Liver (tissue), 9 donors: ENCODE data around the gene NOP16. TPM values are rescaled to one million over a fixed set of nuclear protein-coding genes. Genes with fewer than 3 reads are reported as not detected.
"Not testable (repeated sequence)": the region's sequence is repeated elsewhere in the genome, so short reads cannot be mapped to it uniquely, and the experiment has no call there.

Source experiments
- DNase-seq: peaks from one replicate; pipeline ENCODE4 v3.0.0-alpha.2; 2017; ENCODE audit warnings: low spot score
- H3K27ac ChIP-seq, 2 donors: one replicate each; pipeline ENCODE4 v1.7.0; 2013; ENCODE audit warnings: inconsistent platforms in 2 of 2, low read length in 2 of 2, control low read depth in 1 of 2, low read depth in 1 of 2, mild to moderate bottlenecking in 1 of 2
- H3K27me3 ChIP-seq, 4 donors: one replicate each; pipeline versions ENCODE4 v1.6.1 to v1.7.0; 2013; ENCODE audit warnings: low read length in 3 of 4, inconsistent platforms in 1 of 4, mild to moderate bottlenecking in 1 of 4, moderate library complexity in 1 of 4; ENCODE audit not compliant: control insufficient read depth in 4 of 4, insufficient read depth in 4 of 4
- H3K36me3 ChIP-seq, 4 donors: one replicate each; pipeline versions ENCODE4 v1.6.1 to v1.7.0; 2013; ENCODE audit warnings: low read length in 3 of 4, mild to moderate bottlenecking in 3 of 4, low read depth in 1 of 4, moderate library complexity in 1 of 4; ENCODE audit not compliant: control insufficient read depth in 4 of 4, insufficient read depth in 3 of 4
- H3K4me1 ChIP-seq, 4 donors: one replicate each; pipeline versions ENCODE4 v1.6.1 to v1.7.0; 2013; ENCODE audit warnings: low read length in 3 of 4, mild to moderate bottlenecking in 3 of 4, moderate library complexity in 1 of 4; ENCODE audit not compliant: control insufficient read depth in 4 of 4, insufficient read depth in 4 of 4
- H3K4me3 ChIP-seq, 3 donors: one replicate each; pipeline versions ENCODE4 v1.6.1 to v1.7.0; 2013; ENCODE audit warnings: low read length in 3 of 3, control low read depth in 1 of 3, low read depth in 1 of 3, mild to moderate bottlenecking in 1 of 3
- H3K9ac ChIP-seq, 2 donors: one replicate each; pipeline ENCODE4 v1.7.0; 2013; ENCODE audit warnings: low read length in 2 of 2, mild to moderate bottlenecking in 2 of 2, moderate library complexity in 2 of 2, control low read depth in 1 of 2, low read depth in 1 of 2
- H3K9me3 ChIP-seq, 4 donors: one replicate each; pipeline versions ENCODE4 v1.6.1 to v1.7.0; 2013; ENCODE audit warnings: low read length in 3 of 4; ENCODE audit not compliant: control insufficient read depth in 4 of 4
- CTCF ChIP-seq: fragments of 150-350 bp; IDR thresholded peaks from 2 replicates; pipeline ENCODE4 v1.5.1; 2017; ENCODE audit warnings: improper control_type of control experiment, low read depth, low read length; ENCODE audit not compliant: missing input control
- FOXA1 ChIP-seq: IDR thresholded peaks from 2 replicates; pipeline ENCODE4 v1.6.1; 2016; ENCODE audit warnings: antibody characterized with exemption
- FOXA2 ChIP-seq: IDR thresholded peaks from 2 replicates; pipeline ENCODE4 v1.6.1; 2016; ENCODE audit warnings: antibody characterized with exemption
- GABPA ChIP-seq, 2 donors: IDR thresholded peaks in 1 of 2; conservative IDR thresholded peaks in 1 of 2; 2 replicates each; pipeline ENCODE4 v1.6.1; 2016; ENCODE audit warnings: antibody characterized with exemption in 2 of 2, mild to moderate bottlenecking in 1 of 2, moderate library complexity in 1 of 2
- HNF4A ChIP-seq, 2 donors: conservative IDR thresholded peaks; 2 replicates each; pipeline ENCODE4 v1.6.1; 2016; ENCODE audit warnings: antibody characterized with exemption in 2 of 2, mild to moderate bottlenecking in 2 of 2
- HNF4G ChIP-seq: IDR thresholded peaks from 2 replicates; pipeline ENCODE4 v1.6.1; 2016; ENCODE audit warnings: antibody characterized with exemption
- JUND ChIP-seq, 2 donors: IDR thresholded peaks; 2 replicates each; pipeline ENCODE4 v1.6.1; 2016; ENCODE audit warnings: antibody characterized with exemption in 2 of 2
- RAD21 ChIP-seq, 2 donors: IDR thresholded peaks; 2 replicates each; pipeline ENCODE4 v1.6.1; 2016; ENCODE audit warnings: antibody characterized with exemption in 2 of 2, mild to moderate bottlenecking in 2 of 2
- RXRA ChIP-seq, 2 donors: IDR thresholded peaks; 2 replicates each; pipeline ENCODE4 v1.6.1; 2017 to 2018; ENCODE audit warnings: antibody characterized with exemption in 2 of 2, mild to moderate bottlenecking in 1 of 2
- SP1 ChIP-seq: IDR thresholded peaks from 2 replicates; pipeline ENCODE4 v1.6.1; 2018; ENCODE audit warnings: antibody characterized with exemption, mild to moderate bottlenecking
- YY1 ChIP-seq: IDR thresholded peaks from 2 replicates; pipeline ENCODE4 v1.6.1; 2016; ENCODE audit warnings: antibody characterized with exemption, mild to moderate bottlenecking
- WGBS: extraction: QIAGEN DNeasy Blood & Tissue Kit; methylation state at CpG from one replicate; pipeline ENCODE4 v1.1.7; 2013; 5-methylcytosine and 5-hydroxymethylcytosine counted together
- polyA plus RNA-seq, 2 donors: library from polyadenylated mRNA; stranded (reverse) in 1 of 2; unstranded in 1 of 2; fragments of 200-250 nt in 1 of 2; fragments of >200 nt in 1 of 2; fragmentation: Nextera tagmentation in 1 of 2; extraction: Ambion mirVana in 1 of 2; gene quantifications; one replicate each; pipeline versions ENCODE4 v1.2.1 to v1.2.3, GENCODE V29; 2013 to 2015
- total RNA-seq, 2 donors: library from RNA; depleted of rRNA; stranded (reverse); fragments of >200 nt; gene quantifications; one replicate each; pipeline ENCODE4 v1.2.3, GENCODE V29; 2014
- TF ChIP-seq, protein P1 (sequence below): IDR thresholded peaks from 2 replicates; pipeline ENCODE4 v1.6.1; 2016; ENCODE audit warnings: antibody characterized with exemption
- donor health status: healthy.
- donor health status: healthy.
- donor health status: healthy.
- donor health status: healthy.
- donor health status: healthy.

NOP16 gene
- total and polyA plus RNA-seq, 4 donors, result 6.1 to 41.2 (median 17.2) TPM

GRCh38 chr5:176409765-176410164, 21.4 kb upstream of the NOP16 start:
- WGBS, result 98% methylated on average over 4 of the region's 4 CpGs
- peaks cover 5 to 28% (median 8%) of the 10 kb centered on the region in 4 donors for H3K36me3 ChIP-seq

GRCh38 chr5:176408590-176408989, 20.2 kb upstream of the NOP16 start:
- no peaks in the 10 kb centered on the region for H3K27me3 ChIP-seq
- no peak overlapping the region for H3K9ac ChIP-seq
- WGBS, result 86% methylated on average over 5 of the region's 5 CpGs
- H3K36me3 ChIP-seq, result peaks cover 5 to 28% (median 8%) of the 10 kb centered on the region in 4 donors
- H3K4me3 ChIP-seq, result no peak overlapping the region
- H3K9me3 ChIP-seq, result no peaks in the 10 kb centered on the region
- H3K27ac ChIP-seq, result no peak overlapping the region
- no peak for TF ChIP-seq JUND (IDR thresholded peaks at IDR 0.05)
- no peak for TF ChIP-seq FOXA1
- no peak for DNase-seq
- no peaks in the 10 kb centered on the region for H3K4me1 ChIP-seq

More at GRCh38 chr5:176409765-176410164, 21.4 kb upstream of the NOP16 start:
- peaks cover 0 to 2% (median 0%) of the 10 kb centered on the region in 4 donors for H3K4me1 ChIP-seq
- DNase-seq, result no peak
- no peak overlapping the region for H3K9ac ChIP-seq
- H3K9me3 ChIP-seq, result no peaks in the 10 kb centered on the region
- H3K4me3 ChIP-seq, result no peak overlapping the region
- TF ChIP-seq FOXA2 (no peak), SP1 (no peak)
- H3K27me3 ChIP-seq, result no peaks in the 10 kb centered on the region
- H3K27ac ChIP-seq, result no peak overlapping the region

DNA sequence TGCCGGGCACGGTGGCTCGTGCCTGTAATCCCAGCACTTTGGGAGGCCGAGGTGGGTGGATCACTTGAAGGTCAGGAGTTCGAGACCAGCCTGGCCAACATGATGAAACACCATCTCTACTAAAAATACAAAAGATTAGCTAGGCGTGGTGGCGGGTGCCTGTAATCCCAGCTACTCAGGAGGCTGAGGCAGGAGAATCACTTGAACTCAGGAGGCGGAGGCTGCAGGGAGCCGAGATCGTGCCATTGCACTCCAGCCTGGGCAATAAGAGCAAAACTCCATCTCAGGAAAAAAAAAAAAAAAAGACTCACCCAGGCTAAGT, 19.8 kb upstream of the NOP16 start:
- H3K36me3 ChIP-seq, result peaks cover 5 to 28% (median 8%) of the 10 kb centered on the region in 4 donors
- H3K9me3 ChIP-seq, H3K27me3 ChIP-seq, H3K27ac ChIP-seq, DNase-seq, H3K9ac ChIP-seq, H3K4me3 ChIP-seq, H3K4me1 ChIP-seq: not testable (repeated sequence)
- WGBS, result 97% methylated on average over 10 of the region's 10 CpGs

- Histone ChIP-seq H3K27me3 (no peaks in the 10 kb centered on the region), H3K4me3 (no peak overlapping the region), H3K9ac (no peak overlapping the region), H3K27ac (no peak overlapping the region), H3K4me1 (peaks cover 0 to 1% (median under 1%) of the 10 kb centered on the region in 4 donors), H3K36me3 (peaks cover 5 to 28% (median 8%) of the 10 kb centered on the region in 4 donors), H3K9me3 (no peaks in the 10 kb centered on the region)
- WGBS, result 97% methylated on average over 6 of the region's 6 CpGs
- TF ChIP-seq, protein P1, sequence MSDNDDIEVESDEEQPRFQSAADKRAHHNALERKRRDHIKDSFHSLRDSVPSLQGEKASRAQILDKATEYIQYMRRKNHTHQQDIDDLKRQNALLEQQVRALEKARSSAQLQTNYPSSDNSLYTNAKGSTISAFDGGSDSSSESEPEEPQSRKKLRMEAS, result no peak
- no peak for DNase-seq
Observed at GRCh38 chr5:176407456-176408251, 19.3 kb upstream of the NOP16 start.

DNA sequence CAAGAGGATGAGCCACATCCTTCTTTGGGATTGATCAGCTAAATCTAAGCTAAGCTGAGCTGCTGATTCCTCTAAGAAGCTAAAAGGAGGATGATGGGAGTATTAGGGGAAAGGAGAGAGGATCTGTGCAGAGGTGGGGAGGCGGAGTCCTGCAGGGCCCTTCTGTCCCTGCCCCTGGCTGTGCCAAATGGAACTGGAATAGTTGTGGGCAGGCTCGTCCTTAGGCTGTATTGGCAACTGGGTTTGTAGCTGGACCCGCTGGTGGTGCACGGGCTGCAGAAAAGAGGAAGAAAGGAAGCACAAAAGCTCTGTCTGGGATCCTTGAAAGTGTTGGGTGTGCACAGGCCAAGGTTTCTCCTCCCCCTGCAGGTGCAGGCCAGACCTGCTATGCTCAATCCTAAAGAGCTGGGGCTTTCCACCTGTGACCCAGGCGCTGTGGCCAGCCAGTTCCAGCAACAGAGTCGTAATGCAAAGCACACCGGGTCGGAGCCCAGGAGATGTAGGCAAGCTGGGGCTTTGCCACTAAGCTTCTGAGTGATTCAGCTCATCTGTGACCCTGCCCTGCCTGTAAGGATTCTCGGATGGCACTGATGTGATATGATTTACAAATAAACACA, 18.1 kb upstream of the NOP16 start:
- DNase-seq, result no peak
- H3K27ac ChIP-seq, result no peak overlapping the region
- WGBS, result 89% methylated on average over 9 of the region's 9 CpGs
- H3K4me3 ChIP-seq, result no peak overlapping the region
- H3K9ac ChIP-seq, result no peak overlapping the region
- H3K36me3 ChIP-seq, result peaks cover 3 to 28% (median 8%) of the 10 kb centered on the region in 4 donors
- H3K9me3 ChIP-seq, result no peaks in the 10 kb centered on the region
- H3K27me3 ChIP-seq, result no peaks in the 10 kb centered on the region
- TF ChIP-seq, protein P1, result no peak
- TF ChIP-seq HNF4A (conservative IDR thresholded peaks at IDR 0.05), result no peak
- TF ChIP-seq FOXA2, result no peak
- TF ChIP-seq FOXA1, result no peak
- TF ChIP-seq YY1, result no peak
- TF ChIP-seq RXRA (IDR thresholded peaks at IDR 0.05), result no peak
- TF ChIP-seq RAD21 (IDR thresholded peaks at IDR 0.05), result no peak
- TF ChIP-seq HNF4G, result no peak
- no peak for TF ChIP-seq CTCF
- TF ChIP-seq SP1, result no peak
- TF ChIP-seq GABPA (IDR thresholded peaks at IDR 0.05 in 1 of 2, conservative IDR thresholded peaks at IDR 0.05 in 1 of 2), result no peak
- peaks cover 0 to 3% (median 2%) of the 10 kb centered on the region in 4 donors for H3K4me1 ChIP-seq
